Measurements from ENCODE around the gene CHD5.

Gene CHD5

GRCh38 chr1:6118415-6118814, 61.7 kb downstream of the CHD5 start:
- ATAC-seq (replicated peaks): no peak
- DNase-seq: no peak

GRCh38 chr1:6117624-6118023, 62.5 kb downstream of the CHD5 start:
- peaks cover 0 to 3% of the 10 kb centered on the region in 2 donors for H3K36me3 Mint-ChIP-seq

More at GRCh38 chr1:6118415-6118814, 61.7 kb downstream of the CHD5 start:
- no peaks in the 10 kb centered on the region for H3K4me1 Mint-ChIP-seq
- H3K4me3 Mint-ChIP-seq: no peak overlapping the region
- peaks cover 0 to 3% of the 10 kb centered on the region in 2 donors for H3K36me3 Mint-ChIP-seq
- no peak overlapping the region for H3K27ac Mint-ChIP-seq
- H3K9me3 Mint-ChIP-seq: peaks cover 11 to 14% of the 10 kb centered on the region in 2 donors
- peaks cover 5 to 6% of the 10 kb centered on the region in 2 donors for H3K27me3 Mint-ChIP-seq

GRCh38 chr1:6117064-6117463, 63.1 kb downstream of the CHD5 start:
- H3K9me3 Mint-ChIP-seq: peaks cover 11 to 14% of the 10 kb centered on the region in 2 donors
- DNase-seq (no peak), ATAC-seq (replicated peaks) (no peak)
- H3K27ac Mint-ChIP-seq: no peak overlapping the region
- H3K4me1 Mint-ChIP-seq: no peaks in the 10 kb centered on the region
- no peak overlapping the region for H3K4me3 Mint-ChIP-seq
- H3K27me3 Mint-ChIP-seq: peaks cover 8 to 12% of the 10 kb centered on the region in 2 donors
- peaks cover 0 to 3% of the 10 kb centered on the region in 2 donors for H3K36me3 Mint-ChIP-seq

More at GRCh38 chr1:6117624-6118023, 62.5 kb downstream of the CHD5 start:
- ATAC-seq (replicated peaks) (no peak), DNase-seq (no peak)
- Mint-ChIP-seq H3K4me3 (no peak overlapping the region), H3K4me1 (no peaks in the 10 kb centered on the region), H3K27me3 (peaks cover 5 to 12% of the 10 kb centered on the region in 2 donors), H3K9me3 (peaks cover 11 to 14% of the 10 kb centered on the region in 2 donors), H3K27ac (no peak overlapping the region)

GRCh38 chr1:6116137-6116536, 64.0 kb downstream of the CHD5 start:
- no peak overlapping the region for H3K27ac Mint-ChIP-seq
- H3K4me3 Mint-ChIP-seq: no peak overlapping the region
- H3K27me3 Mint-ChIP-seq: peaks cover 6 to 16% of the 10 kb centered on the region in 2 donors
- DNase-seq (no peak), ATAC-seq (replicated peaks) (no peak)
- H3K4me1 Mint-ChIP-seq: no peaks in the 10 kb centered on the region
- H3K36me3 Mint-ChIP-seq: peaks cover 0 to 3% of the 10 kb centered on the region in 2 donors
- H3K9me3 Mint-ChIP-seq: peaks cover 11 to 14% of the 10 kb centered on the region in 2 donors

- Mint-ChIP-seq H3K36me3 (peaks cover 0 to 3% of the 10 kb centered on the region in 2 donors), H3K4me1 (no peaks in the 10 kb centered on the region), H3K27ac (no peak overlapping the region), H3K9me3 (peaks cover 11 to 14% of the 10 kb centered on the region in 2 donors), H3K27me3 (peaks cover 14 to 32% of the 10 kb centered on the region in 2 donors), H3K4me3 (no peak overlapping the region)
- DNase-seq (no peak), ATAC-seq (replicated peaks) (no peak)
Measured at GRCh38 chr1:6113745-6114144, 66.4 kb downstream of the CHD5 start.

- H3K36me3 Mint-ChIP-seq: peaks cover 0 to 3% of the 10 kb centered on the region in 2 donors
Measured at GRCh38 chr1:6113116-6113515, 67.0 kb downstream of the CHD5 start.

GRCh38 chr1:6112690-6113005, 67.5 kb downstream of the CHD5 start:
- peaks cover 25 to 43% of the 10 kb centered on the region in 2 donors for H3K27me3 Mint-ChIP-seq
- ATAC-seq (replicated peaks) (no peak), DNase-seq (no peak)
- H3K27ac Mint-ChIP-seq: no peak overlapping the region
- peaks cover 0 to 3% of the 10 kb centered on the region in 2 donors for H3K36me3 Mint-ChIP-seq
- H3K9me3 Mint-ChIP-seq: peaks cover 11% of the 10 kb centered on the region in 2 donors
- no peaks in the 10 kb centered on the region for H3K4me1 Mint-ChIP-seq
- H3K4me3 Mint-ChIP-seq: no peak overlapping the region

More at GRCh38 chr1:6113116-6113515, 67.0 kb downstream of the CHD5 start:
- Mint-ChIP-seq H3K4me1 (no peaks in the 10 kb centered on the region), H3K27me3 (peaks cover 20 to 39% of the 10 kb centered on the region in 2 donors), H3K9me3 (peaks cover 11 to 14% of the 10 kb centered on the region in 2 donors), H3K27ac (no peak overlapping the region), H3K4me3 (no peak overlapping the region)
- no peak for DNase-seq
- ATAC-seq (replicated peaks): no peak

GRCh38 chr1:6111991-6112689, 68.0 kb downstream of the CHD5 start:
- H3K4me1 Mint-ChIP-seq: no peaks in the 10 kb centered on the region
- H3K27me3 Mint-ChIP-seq: peaks cover 30 to 48% of the 10 kb centered on the region in 2 donors
- H3K9me3 Mint-ChIP-seq: peaks cover 12 to 16% of the 10 kb centered on the region in 2 donors
- DNase-seq: no peak
- no peak overlapping the region for H3K27ac Mint-ChIP-seq
- H3K36me3 Mint-ChIP-seq: peaks cover 3 to 5% of the 10 kb centered on the region in 2 donors
- H3K4me3 Mint-ChIP-seq: no peak overlapping the region
- no peak for ATAC-seq (replicated peaks)

- Mint-ChIP-seq H3K36me3 (peaks cover 0 to 5% of the 10 kb centered on the region in 2 donors), H3K27ac (no peak overlapping the region), H3K9me3 (peaks cover 7 to 12% of the 10 kb centered on the region in 2 donors), H3K27me3 (peaks cover 32 to 47% of the 10 kb centered on the region in 2 donors), H3K4me3 (no peak overlapping the region), H3K4me1 (no peaks in the 10 kb centered on the region)
- ATAC-seq (replicated peaks) (no peak), DNase-seq (no peak)
Measured at GRCh38 chr1:6111571-6111970, 68.5 kb downstream of the CHD5 start.

GRCh38 chr1:6110326-6110725, 69.8 kb downstream of the CHD5 start:
- peaks cover 32 to 47% of the 10 kb centered on the region in 2 donors for H3K27me3 Mint-ChIP-seq
- H3K36me3 Mint-ChIP-seq: peaks cover 0 to 5% of the 10 kb centered on the region in 2 donors
- peaks cover 6 to 9% of the 10 kb centered on the region in 2 donors for H3K9me3 Mint-ChIP-seq
- ATAC-seq (replicated peaks) (no peak), DNase-seq (no peak)
- H3K4me1 Mint-ChIP-seq: no peaks in the 10 kb centered on the region
- no peak overlapping the region for H3K27ac Mint-ChIP-seq
- H3K4me3 Mint-ChIP-seq: no peak overlapping the region

GRCh38 chr1:6109688-6110087, 70.4 kb downstream of the CHD5 start:
- Mint-ChIP-seq H3K27me3 (peaks cover 32 to 47% of the 10 kb centered on the region in 2 donors), H3K9me3 (peaks cover 4 to 7% of the 10 kb centered on the region in 2 donors), H3K27ac (no peak overlapping the region), H3K4me1 (no peaks in the 10 kb centered on the region), H3K4me3 (no peak overlapping the region), H3K36me3 (peaks cover 0 to 5% of the 10 kb centered on the region in 2 donors)
- no peak for DNase-seq
- no peak for ATAC-seq (replicated peaks)

- Mint-ChIP-seq H3K36me3 (peaks cover 0 to 5% of the 10 kb centered on the region in 2 donors), H3K4me1 (no peaks in the 10 kb centered on the region), H3K4me3 (no peak overlapping the region), H3K9me3 (peaks cover 3 to 7% of the 10 kb centered on the region in 2 donors), H3K27me3 (peaks cover 32 to 47% of the 10 kb centered on the region in 2 donors), H3K27ac (no peak overlapping the region)
- ATAC-seq (replicated peaks) (peak; percentile 88 to 94), DNase-seq (no peak)
Measured at GRCh38 chr1:6108937-6109614, 71.0 kb downstream of the CHD5 start.

- H3K4me3 Mint-ChIP-seq: no peak overlapping the region
- ATAC-seq (replicated peaks): no peak
- no peak for DNase-seq
- H3K36me3 Mint-ChIP-seq: peaks cover 0 to 5% of the 10 kb centered on the region in 2 donors
- no peak overlapping the region for H3K27ac Mint-ChIP-seq
- H3K4me1 Mint-ChIP-seq: no peaks in the 10 kb centered on the region
- peaks cover 32 to 46% of the 10 kb centered on the region in 2 donors for H3K27me3 Mint-ChIP-seq
- H3K9me3 Mint-ChIP-seq: peaks cover 3 to 7% of the 10 kb centered on the region in 2 donors
Measured at GRCh38 chr1:6108476-6108875, 71.6 kb downstream of the CHD5 start.

GRCh38 chr1:6107409-6108356, 72.4 kb downstream of the CHD5 start:
- no peak overlapping the region for H3K4me3 Mint-ChIP-seq
- H3K27me3 Mint-ChIP-seq: peaks cover 32 to 44% of the 10 kb centered on the region in 2 donors
- H3K27ac Mint-ChIP-seq: peak overlapping the region; percentile 63
- ATAC-seq (replicated peaks) (no peak), DNase-seq (no peak)
- peaks cover 0 to 5% of the 10 kb centered on the region in 2 donors for H3K36me3 Mint-ChIP-seq
- no peaks in the 10 kb centered on the region for H3K4me1 Mint-ChIP-seq
- peaks cover 3 to 7% of the 10 kb centered on the region in 2 donors for H3K9me3 Mint-ChIP-seq

All from stimulated activated naive B cell treated with anti-CD40 and anti-IgM and Interleukin-4, amounts not matched to agents 10 μg/mL and 1 μg/mL and 100 μg/mL, for 72 hours (primary cell).